GM19025 (cell line): ENCODE data around the gene MRPL1.
"Not testable (repeated sequence)": the region's sequence is repeated elsewhere in the genome, so short reads cannot be mapped to it uniquely, and the experiment has no call there.

Experiments
- ATAC-seq: cut with Tn5 transposase; IDR thresholded peaks from one replicate; pipeline ENCODE4 v1.9.1; 2021; ENCODE audit warnings: mild to moderate bottlenecking, low read depth, moderate library complexity; ENCODE audit not compliant: unreplicated experiment

Gene MRPL1

GRCh38 chr4:77911842-77912450 is 49.3 kb downstream of the MRPL1 start:
- ATAC-seq, result peak; percentile 66

GRCh38 chr4:77913348-77913747 is 50.7 kb downstream of the MRPL1 start:
- no peak for ATAC-seq

- ATAC-seq, result no peak
Observed at GRCh38 chr4:77917075-77917474, 54.4 kb downstream of the MRPL1 start.

DNA sequence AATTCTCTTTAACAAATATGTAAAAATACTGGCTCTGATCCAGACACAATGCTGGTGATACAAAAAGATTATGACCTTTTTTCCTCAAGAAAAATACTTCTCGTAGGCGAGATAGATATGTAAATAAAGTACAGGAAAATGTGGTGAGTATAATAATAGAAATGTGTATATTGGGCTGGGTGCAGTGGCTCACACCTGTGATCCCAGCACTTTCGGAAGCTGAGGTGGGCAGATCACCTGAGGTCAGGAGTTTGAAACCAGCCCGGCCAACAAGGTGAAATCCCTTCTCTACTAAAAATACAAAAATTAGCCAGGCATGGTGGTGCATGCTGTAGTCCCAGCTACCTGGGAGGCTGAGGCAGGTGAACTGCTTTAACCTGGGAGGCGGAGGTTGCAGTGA is 55.0 kb downstream of the MRPL1 start:
- no peak for ATAC-seq

DNA sequence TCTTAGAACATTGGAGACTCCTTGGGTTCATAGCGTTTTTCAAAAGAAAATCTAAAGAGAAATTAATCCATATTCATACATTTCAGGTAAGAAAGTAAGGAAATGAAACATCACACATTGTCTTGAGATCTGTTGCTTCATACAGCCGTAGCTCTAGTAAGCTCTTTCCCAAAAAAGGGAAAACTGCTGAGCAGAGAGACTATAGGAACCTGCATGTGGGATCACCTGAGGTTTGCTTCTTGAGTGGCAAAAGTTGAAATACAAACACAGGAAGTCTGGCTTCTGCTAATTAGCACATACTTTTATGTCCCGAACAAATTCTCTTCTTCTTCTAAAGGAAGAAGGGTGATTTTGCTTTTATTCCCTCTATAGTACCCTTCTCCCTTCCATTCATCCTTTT is 57.7 kb downstream of the MRPL1 start:
- ATAC-seq, result no peak

GRCh38 chr4:77921701-77922100 is 59.1 kb downstream of the MRPL1 start:
- ATAC-seq, result no peak

DNA sequence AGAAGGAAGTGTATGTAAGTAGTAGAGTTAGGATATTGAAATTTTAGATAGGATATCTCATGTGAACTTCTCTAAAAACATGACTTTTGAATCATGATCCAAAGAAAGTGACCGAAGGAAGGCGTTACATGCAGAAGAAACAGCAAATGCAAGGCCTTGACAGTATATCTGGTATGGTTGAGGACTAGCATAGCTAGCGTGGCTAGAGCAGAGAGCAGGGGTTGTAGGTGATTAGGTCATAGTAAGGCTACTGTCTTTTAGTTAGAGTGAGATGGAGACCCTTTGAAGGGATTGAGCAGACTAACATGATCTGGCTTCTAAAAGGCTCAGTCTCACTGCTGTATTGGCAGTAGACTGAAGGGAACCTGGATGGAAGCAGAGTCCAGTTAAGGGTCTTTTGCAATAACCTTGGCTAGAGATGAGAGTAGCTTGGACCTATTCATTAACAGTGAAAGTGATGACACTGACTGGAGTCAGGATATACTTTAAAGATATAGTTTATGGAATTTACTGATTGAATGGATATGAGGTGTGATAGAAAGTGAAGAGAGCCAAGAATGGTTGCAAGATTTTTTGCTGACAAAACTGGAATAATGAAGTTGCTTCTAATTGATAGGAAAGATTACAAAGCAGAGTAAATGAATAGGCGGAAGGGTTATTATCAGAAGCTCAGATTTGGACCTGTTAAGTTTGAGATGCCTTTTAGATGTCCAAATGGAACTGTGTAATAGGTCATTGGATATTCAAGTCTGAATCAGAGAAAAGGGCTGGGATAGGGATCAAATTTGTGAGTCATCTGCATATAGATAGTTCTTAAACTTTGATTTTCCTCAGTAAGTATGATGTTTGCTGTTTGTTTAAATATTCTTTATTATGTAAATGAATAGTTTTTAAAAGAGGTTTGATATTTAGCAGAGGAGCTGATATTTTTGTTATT is 59.8 kb downstream of the MRPL1 start:
- no peak for ATAC-seq

- no peak for ATAC-seq
Observed at GRCh38 chr4:77927991-77928925, 65.6 kb downstream of the MRPL1 start.

- no peak for ATAC-seq
Observed at GRCh38 chr4:77930154-77930639, 67.6 kb downstream of the MRPL1 start.

GRCh38 chr4:77930876-77931275 is 68.2 kb downstream of the MRPL1 start:
- ATAC-seq, result no peak

DNA sequence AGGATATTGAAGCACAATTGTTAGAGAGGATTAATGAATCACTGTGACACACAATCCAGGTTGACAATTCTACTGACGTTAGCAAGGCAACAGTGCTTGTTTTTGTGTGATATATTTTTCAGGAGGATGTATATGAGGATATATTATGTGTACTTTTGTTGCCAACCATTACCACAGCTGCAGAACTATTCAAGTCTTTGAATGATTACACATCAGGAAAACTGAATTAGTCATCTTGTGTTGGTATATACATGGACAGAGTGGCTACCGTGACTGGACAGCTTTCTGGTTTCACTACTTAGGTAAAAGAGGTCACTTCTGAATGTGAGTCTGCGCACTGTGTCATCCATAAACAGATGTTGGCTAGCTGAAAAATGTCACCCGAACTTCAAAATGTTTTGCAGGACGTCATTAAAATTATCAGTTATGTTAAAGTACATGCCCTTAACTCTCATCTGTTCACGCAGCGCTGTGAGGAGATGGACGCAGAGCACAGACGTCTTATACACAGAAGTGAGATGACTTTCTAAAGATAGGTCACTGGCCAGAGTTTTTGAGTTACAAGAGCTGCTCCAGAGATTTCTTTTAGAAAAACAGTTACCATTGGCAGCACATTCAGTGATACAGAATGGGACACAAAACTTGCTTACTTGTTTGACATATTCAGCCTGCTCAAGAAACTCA is 69.0 kb downstream of the MRPL1 start:
- no peak for ATAC-seq

DNA sequence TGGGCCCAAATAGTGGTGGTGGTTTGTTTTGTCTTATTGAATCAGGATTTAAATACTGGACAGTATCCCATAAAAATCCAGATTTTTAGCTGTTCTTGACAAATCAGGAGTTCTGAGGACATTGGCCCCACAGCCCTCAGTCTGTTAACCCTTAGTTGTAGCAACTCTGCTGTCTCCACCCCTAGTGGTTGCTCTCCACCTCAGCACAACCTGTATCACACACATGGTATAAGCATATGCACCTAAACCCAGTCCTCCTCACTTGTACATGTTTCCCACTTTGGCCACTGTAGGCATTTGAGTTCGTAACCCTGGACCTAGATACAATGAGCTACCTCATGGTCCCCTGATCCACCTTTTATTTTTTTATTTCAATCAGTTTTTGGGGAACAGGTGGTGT is 75.9 kb downstream of the MRPL1 start:
- no peak for ATAC-seq

DNA sequence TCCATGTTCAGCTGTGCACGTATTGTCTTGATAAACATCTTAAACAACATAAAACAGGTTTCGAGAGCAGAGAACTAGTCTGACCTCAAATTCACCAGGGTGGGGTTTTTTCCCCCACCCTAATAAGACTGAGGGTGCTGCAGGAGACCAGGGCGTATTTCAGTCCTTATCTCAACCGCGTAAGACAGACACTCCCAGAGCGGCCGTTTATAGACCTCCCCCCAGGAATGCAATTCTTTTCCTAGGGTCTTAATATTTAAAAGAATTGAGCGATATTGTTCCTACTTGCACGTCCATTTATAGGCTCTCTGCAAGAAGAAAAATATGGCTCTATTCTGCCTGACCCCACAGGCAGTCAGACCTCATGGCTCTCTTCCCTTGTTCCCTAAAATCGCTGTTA is 83.3 kb downstream of the MRPL1 start:
- ATAC-seq, result not testable (repeated sequence)

- ATAC-seq, result no peak
Observed at GRCh38 chr4:77950203-77950602, 87.6 kb downstream of the MRPL1 start.

DNA sequence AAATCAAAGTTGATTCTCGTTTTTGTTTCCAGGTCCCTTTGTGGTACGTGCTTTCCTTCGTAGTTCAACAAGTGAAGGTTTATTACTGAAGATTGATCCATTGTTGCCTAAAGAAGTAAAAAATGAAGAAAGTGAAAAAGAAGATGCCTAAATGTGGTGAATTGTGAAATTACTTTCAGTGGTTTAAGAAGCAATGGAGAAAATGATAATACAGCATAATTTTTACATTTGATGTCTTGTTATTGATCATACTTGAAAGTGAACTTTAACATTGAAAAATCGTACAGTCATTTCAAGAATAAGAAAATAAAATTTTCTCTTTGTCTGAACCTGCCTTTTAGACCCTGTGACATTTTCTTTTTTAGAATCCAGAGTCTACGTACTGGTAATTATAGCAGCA is 89.8 kb downstream of the MRPL1 start:
- ATAC-seq, result no peak

DNA sequence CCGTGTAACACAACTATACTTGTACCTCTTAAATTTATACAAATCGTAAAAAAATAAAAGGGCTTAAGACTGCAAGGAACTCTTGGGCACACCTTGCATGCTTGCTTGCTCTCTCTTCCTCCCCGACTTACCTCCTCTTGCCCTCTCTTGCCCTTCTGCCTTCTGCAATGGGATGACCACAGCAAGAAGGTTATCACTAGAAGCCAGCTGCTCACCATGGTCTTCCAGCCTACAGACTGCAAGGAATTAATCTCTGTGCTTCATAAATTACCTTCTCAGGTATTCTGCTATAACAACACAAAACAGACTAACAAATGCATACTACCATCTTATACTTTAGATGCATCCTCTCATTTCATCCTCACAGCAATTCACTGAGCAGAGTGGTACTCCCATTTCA is 92.1 kb downstream of the MRPL1 start:
- no peak for ATAC-seq

- no peak for ATAC-seq
Observed at GRCh38 chr4:77956917-77957316, 94.3 kb downstream of the MRPL1 start.

DNA sequence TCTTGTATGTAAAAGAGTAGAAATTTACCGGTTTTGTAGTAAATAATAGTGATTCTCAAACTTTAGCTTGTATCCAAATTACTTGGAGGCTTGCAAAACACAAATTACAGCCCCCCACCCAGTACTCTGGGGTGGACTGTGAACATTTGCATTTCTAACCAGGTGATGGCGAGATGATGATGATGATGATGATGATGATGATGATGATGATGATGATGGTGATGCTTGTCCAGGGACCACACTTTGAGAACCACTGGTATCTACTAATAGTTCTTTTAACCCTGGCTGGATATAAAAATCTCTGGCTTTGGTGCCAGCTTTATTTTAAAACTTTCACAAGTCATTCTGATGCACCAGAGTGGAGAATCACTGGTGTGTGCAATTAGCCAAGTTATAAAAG is 96.3 kb downstream of the MRPL1 start:
- no peak for ATAC-seq

DNA sequence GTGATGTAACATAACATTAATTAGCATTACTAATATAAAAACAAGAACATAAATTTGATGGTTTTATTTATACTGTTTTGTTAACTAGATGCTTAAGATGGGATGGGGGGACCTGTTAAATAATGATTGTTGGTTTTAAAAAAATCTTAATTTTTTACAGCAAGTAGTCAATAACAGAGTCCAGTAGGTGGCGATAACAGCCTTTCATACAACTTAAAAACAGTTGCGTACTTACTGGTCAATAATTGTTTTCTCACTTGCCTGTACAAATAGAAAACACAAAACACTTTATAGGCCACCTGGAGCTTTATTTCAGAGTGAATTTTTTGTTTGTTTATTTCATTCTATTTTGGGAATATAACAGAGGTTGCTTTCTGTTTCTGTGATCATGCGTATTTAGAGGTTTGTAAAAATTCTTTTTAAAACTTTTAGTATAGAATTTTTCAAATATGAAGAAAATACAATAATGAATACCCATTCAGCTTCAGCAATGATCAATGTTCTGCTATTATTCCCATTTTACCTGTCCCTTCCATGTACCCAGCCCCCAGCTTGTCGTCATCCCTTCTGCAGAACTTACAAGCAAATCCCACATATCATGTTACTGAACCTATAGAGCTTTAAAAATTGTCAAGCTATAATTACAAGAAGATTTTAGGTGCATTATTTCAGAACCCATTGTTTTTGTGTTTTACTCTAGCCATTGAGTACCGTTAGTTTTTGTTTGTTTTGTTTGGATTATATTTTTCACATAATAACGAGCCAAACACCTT is 97.1 kb downstream of the MRPL1 start:
- ATAC-seq, result no peak
